ENCODE results near the gene SHROOM4.

Gene SHROOM4

GRCh38 chrX:50827996-50828395 lies 14.0 kb upstream of the SHROOM4 start:
- DNase-seq (ENCODE audit: low read depth): no peak
- H3K4me3 ChIP-seq (ENCODE audit: low read depth, low read length): no peak overlapping the region
- TF ChIP-seq MAX (IDR thresholded peaks at IDR 0.05; ENCODE audit: low read depth, low read length) (no peak), MYC (IDR thresholded peaks at IDR 0.05; ENCODE audit: low read depth, low read length) (no peak), CTCF (IDR thresholded peaks at IDR 0.05; ENCODE audit: low read depth, low read length) (no peak), POLR2A (IDR thresholded peaks at IDR 0.05; ENCODE audit: extremely low read depth, insufficient read length) (no peak)

- no peak overlapping the region for H3K4me3 ChIP-seq (ENCODE audit: low read depth, low read length)
- TF ChIP-seq MYC (IDR thresholded peaks at IDR 0.05; ENCODE audit: low read depth, low read length) (no peak), MAX (IDR thresholded peaks at IDR 0.05; ENCODE audit: low read depth, low read length) (no peak)
- DNase-seq (ENCODE audit: low read depth): no peak
Measured at GRCh38 chrX:50825825-50826224, 11.8 kb upstream of the SHROOM4 start.

GRCh38 chrX:50818986-50819385 lies 5.0 kb upstream of the SHROOM4 start:
- TF ChIP-seq POLR2A (IDR thresholded peaks at IDR 0.05; ENCODE audit: extremely low read depth, insufficient read length) (no peak), MAX (IDR thresholded peaks at IDR 0.05; ENCODE audit: low read depth, low read length) (no peak), CTCF (IDR thresholded peaks at IDR 0.05; ENCODE audit: low read depth, low read length) (no peak), MYC (IDR thresholded peaks at IDR 0.05; ENCODE audit: low read depth, low read length) (no peak)
- H3K4me3 ChIP-seq (ENCODE audit: low read depth, low read length): no peak overlapping the region
- DNase-seq (ENCODE audit: low read depth): no peak

- DNase-seq (ENCODE audit: low read depth): no peak
- no peak overlapping the region for H3K4me3 ChIP-seq (ENCODE audit: low read depth, low read length)
- TF ChIP-seq POLR2A (IDR thresholded peaks at IDR 0.05; ENCODE audit: extremely low read depth, insufficient read length): no peak
- no peak for TF ChIP-seq MYC (IDR thresholded peaks at IDR 0.05; ENCODE audit: low read depth, low read length)
- no peak for TF ChIP-seq CTCF (IDR thresholded peaks at IDR 0.05; ENCODE audit: low read depth, low read length)
- TF ChIP-seq MAX (IDR thresholded peaks at IDR 0.05; ENCODE audit: low read depth, low read length): no peak
Measured at GRCh38 chrX:50815120-50815519, 1.1 kb upstream of the SHROOM4 start.

- no peak for DNase-seq (ENCODE audit: low read depth)
- H3K4me3 ChIP-seq (ENCODE audit: low read depth, low read length): no peak overlapping the region
- no peak for TF ChIP-seq POLR2A (IDR thresholded peaks at IDR 0.05; ENCODE audit: extremely low read depth, insufficient read length)
- no peak for TF ChIP-seq MAX (IDR thresholded peaks at IDR 0.05; ENCODE audit: low read depth, low read length)
- TF ChIP-seq MYC (IDR thresholded peaks at IDR 0.05; ENCODE audit: low read depth, low read length): no peak
Measured at GRCh38 chrX:50814701-50815100, 707 bp upstream of the SHROOM4 start.

GRCh38 chrX:50812995-50813842 lies 775 bp downstream of the SHROOM4 start:
- no peak overlapping the region for H3K4me3 ChIP-seq (ENCODE audit: low read depth, low read length)
- DNase-seq (ENCODE audit: low read depth): peak; percentile 6
- no peak for TF ChIP-seq MAX (IDR thresholded peaks at IDR 0.05; ENCODE audit: low read depth, low read length)
- no peak for TF ChIP-seq MYC (IDR thresholded peaks at IDR 0.05; ENCODE audit: low read depth, low read length)

- DNase-seq (ENCODE audit: low read depth): no peak
- TF ChIP-seq MYC (IDR thresholded peaks at IDR 0.05; ENCODE audit: low read depth, low read length): no peak
- no peak for TF ChIP-seq MAX (IDR thresholded peaks at IDR 0.05; ENCODE audit: low read depth, low read length)
- no peak for TF ChIP-seq CTCF (IDR thresholded peaks at IDR 0.05; ENCODE audit: low read depth, low read length)
- no peak for TF ChIP-seq POLR2A (IDR thresholded peaks at IDR 0.05; ENCODE audit: extremely low read depth, insufficient read length)
- no peak overlapping the region for H3K4me3 ChIP-seq (ENCODE audit: low read depth, low read length)
Measured at GRCh38 chrX:50805276-50805675, 8.7 kb downstream of the SHROOM4 start.
